Loucy (cell line): ENCODE results near the gene CEP128.

Experiments used
- H2AFZ ChIP-seq: fragments of 200-600 bp; sonication (generic); 2 replicates; pipeline ENCODE4 v1.6.0; 2016; ENCODE audit warnings: antibody characterized with exemption, mild to moderate bottlenecking, low read length, moderate library complexity
- H3F3A ChIP-seq: fragments of 200-600 bp; 2 replicates; pipeline ENCODE4 v1.6.0; 2016; ENCODE audit warnings: antibody characterized with exemption, low read depth, mild to moderate bottlenecking
- H3K27me3 ChIP-seq: fragments of 200-600 bp; sonication (generic); 2 replicates; pipeline ENCODE4 v1.6.1; 2014; ENCODE audit warnings: low read length, mild to moderate bottlenecking; ENCODE audit not compliant: insufficient read depth, poor library complexity, severe bottlenecking
- H3K36me3 ChIP-seq: fragments of 200-600 bp; sonication (generic); 2 replicates; pipeline ENCODE4 v1.6.1; 2016; ENCODE audit warnings: low read length; ENCODE audit not compliant: insufficient read depth
- H3K4me1 ChIP-seq: fragments of 200-600 bp; sonication (generic); 2 replicates; pipeline ENCODE4 v1.5.1; 2014; ENCODE audit warnings: low read length, mild to moderate bottlenecking; ENCODE audit not compliant: insufficient read depth, poor library complexity, severe bottlenecking
- H3K4me2 ChIP-seq: fragments of 200-600 bp; sonication (generic); 2 replicates; pipeline ENCODE4 v1.6.0; 2014; ENCODE audit warnings: antibody characterized with exemption, low read length, low read depth, mild to moderate bottlenecking; ENCODE audit not compliant: poor library complexity, severe bottlenecking
- H3K4me3 ChIP-seq: fragments of 200-600 bp; sonication (generic); 2 replicates; pipeline ENCODE4 v1.5.1; 2014; ENCODE audit warnings: low read length, mild to moderate bottlenecking, mixed read lengths; ENCODE audit not compliant: poor library complexity, severe bottlenecking
- H3K79me2 ChIP-seq: fragments of 200-600 bp; sonication (generic); 2 replicates; pipeline ENCODE4 v1.6.1; 2014; ENCODE audit warnings: low read length; ENCODE audit not compliant: insufficient read depth
- H3K9ac ChIP-seq: fragments of 200-600 bp; sonication (generic); 2 replicates; pipeline ENCODE4 v1.6.0; 2014; ENCODE audit warnings: mild to moderate bottlenecking, low read depth, low read length, moderate library complexity; ENCODE audit not compliant: poor library complexity, severe bottlenecking
- H3K9me2 ChIP-seq: fragments of 200-600 bp; sonication (generic); replicated peaks from 2 replicates; pipeline ENCODE4 v1.6.1; 2016; ENCODE audit warnings: low read depth, low read length, mixed read lengths
- H3K9me3 ChIP-seq: fragments of 200-600 bp; sonication (generic); 2 replicates; pipeline ENCODE4 v1.6.1; 2014; ENCODE audit warnings: mild to moderate bottlenecking, antibody characterized with exemption, low read length, low read depth; ENCODE audit not compliant: insufficient read depth
- H4K20me1 ChIP-seq: fragments of 200-600 bp; sonication (generic); 2 replicates; pipeline ENCODE4 v1.6.0; 2014; ENCODE audit warnings: antibody characterized with exemption, low read length, mild to moderate bottlenecking; ENCODE audit not compliant: insufficient read depth, poor library complexity, severe bottlenecking
- CTCF ChIP-seq: fragments of 200-600 bp; sonication (generic); conservative IDR thresholded peaks from 2 replicates; pipeline ENCODE4 v1.5.1; 2014; ENCODE audit warnings: mild to moderate bottlenecking, antibody characterized with exemption, low read length
- EZH2phosphoT487 ChIP-seq: fragments of 200-600 bp; IDR thresholded peaks from 2 replicates; pipeline ENCODE4 v1.6.1; 2018; ENCODE audit warnings: antibody characterized with exemption, mild to moderate bottlenecking, moderate library complexity, borderline replicate concordance

CEP128 gene

GRCh38 chr14:80987235-80988032 is 45.9 kb upstream of the CEP128 start:
- H3K9ac ChIP-seq = no peak overlapping the region
- H3K4me3 ChIP-seq = no peak overlapping the region
- H4K20me1 ChIP-seq = no peaks in the 10 kb centered on the region
- H3K4me1 ChIP-seq = peaks cover 33% of the 10 kb centered on the region
- TF ChIP-seq EZH2phosphoT487 (no peak), CTCF (peak; percentile 94)
- H3K9me3 ChIP-seq = no peaks in the 10 kb centered on the region
- no peaks in the 10 kb centered on the region for H3K9me2 ChIP-seq
- no peak overlapping the region for H3K4me2 ChIP-seq
- no peak overlapping the region for H2AFZ ChIP-seq
- H3K79me2 ChIP-seq = no peaks in the 10 kb centered on the region
- H3F3A ChIP-seq = peaks cover 7% of the 10 kb centered on the region; the same call in 1 of the 2 replicates
- H3K27me3 ChIP-seq = no peaks in the 10 kb centered on the region
- no peaks in the 10 kb centered on the region for H3K36me3 ChIP-seq

- no peaks in the 10 kb centered on the region for H3K27me3 ChIP-seq
- TF ChIP-seq CTCF = no peak
- no peak for TF ChIP-seq EZH2phosphoT487
- H3K9ac ChIP-seq = no peak overlapping the region
- no peaks in the 10 kb centered on the region for H3K36me3 ChIP-seq
- no peak overlapping the region for H3K4me3 ChIP-seq
- peaks cover 43% of the 10 kb centered on the region for H3K4me1 ChIP-seq
- H3K9me2 ChIP-seq = no peaks in the 10 kb centered on the region
- H3K4me2 ChIP-seq = no peak overlapping the region
- no peaks in the 10 kb centered on the region for H4K20me1 ChIP-seq
- H3K9me3 ChIP-seq = no peaks in the 10 kb centered on the region
- no peaks in the 10 kb centered on the region for H3K79me2 ChIP-seq
- H3F3A ChIP-seq = peaks cover 8% of the 10 kb centered on the region
- no peak overlapping the region for H2AFZ ChIP-seq
Observed at GRCh38 chr14:80982711-80983110, 41.2 kb upstream of the CEP128 start.

GRCh38 chr14:80981673-80982072 is 40.1 kb upstream of the CEP128 start:
- Histone ChIP-seq H3K4me1 (peaks cover 51% of the 10 kb centered on the region), H3K9ac (no peak overlapping the region), H4K20me1 (no peaks in the 10 kb centered on the region), H3K4me3 (no peak overlapping the region), H3K27me3 (no peaks in the 10 kb centered on the region), H3K79me2 (no peaks in the 10 kb centered on the region), H3K9me2 (no peaks in the 10 kb centered on the region), H3K4me2 (no peak overlapping the region), H3K9me3 (no peaks in the 10 kb centered on the region), H3K36me3 (no peaks in the 10 kb centered on the region), H2AFZ (no peak overlapping the region), H3F3A (peaks cover 8% of the 10 kb centered on the region)
- TF ChIP-seq CTCF (no peak), EZH2phosphoT487 (no peak)
